ENCODE results near the gene CHRM5. TPM values are rescaled to one million over a fixed set of nuclear protein-coding genes. Genes with fewer than 3 reads are reported as not detected.

The CHRM5 gene
- total RNA-seq, 1 experiment from 2014 or later = not detected

DNA sequence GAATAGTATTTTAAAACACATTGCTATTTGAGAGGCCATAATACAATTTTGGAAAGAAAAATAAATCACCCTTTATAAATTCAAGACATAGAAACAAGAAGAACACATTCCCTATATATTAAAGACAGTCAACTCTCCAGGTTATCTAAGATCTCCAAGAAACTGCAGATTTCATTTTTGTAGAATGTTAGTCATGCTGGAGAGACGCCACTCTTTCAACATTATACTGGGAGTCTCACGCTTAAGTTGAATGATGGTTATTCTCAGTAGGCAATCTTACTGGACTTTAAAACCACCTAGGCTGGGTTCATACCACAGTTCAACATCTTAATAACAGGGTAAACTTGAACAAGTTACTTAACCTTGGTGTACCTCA is 3.6 kb upstream of the CHRM5 start (continued):
- TF ChIP-seq, protein P1, sequence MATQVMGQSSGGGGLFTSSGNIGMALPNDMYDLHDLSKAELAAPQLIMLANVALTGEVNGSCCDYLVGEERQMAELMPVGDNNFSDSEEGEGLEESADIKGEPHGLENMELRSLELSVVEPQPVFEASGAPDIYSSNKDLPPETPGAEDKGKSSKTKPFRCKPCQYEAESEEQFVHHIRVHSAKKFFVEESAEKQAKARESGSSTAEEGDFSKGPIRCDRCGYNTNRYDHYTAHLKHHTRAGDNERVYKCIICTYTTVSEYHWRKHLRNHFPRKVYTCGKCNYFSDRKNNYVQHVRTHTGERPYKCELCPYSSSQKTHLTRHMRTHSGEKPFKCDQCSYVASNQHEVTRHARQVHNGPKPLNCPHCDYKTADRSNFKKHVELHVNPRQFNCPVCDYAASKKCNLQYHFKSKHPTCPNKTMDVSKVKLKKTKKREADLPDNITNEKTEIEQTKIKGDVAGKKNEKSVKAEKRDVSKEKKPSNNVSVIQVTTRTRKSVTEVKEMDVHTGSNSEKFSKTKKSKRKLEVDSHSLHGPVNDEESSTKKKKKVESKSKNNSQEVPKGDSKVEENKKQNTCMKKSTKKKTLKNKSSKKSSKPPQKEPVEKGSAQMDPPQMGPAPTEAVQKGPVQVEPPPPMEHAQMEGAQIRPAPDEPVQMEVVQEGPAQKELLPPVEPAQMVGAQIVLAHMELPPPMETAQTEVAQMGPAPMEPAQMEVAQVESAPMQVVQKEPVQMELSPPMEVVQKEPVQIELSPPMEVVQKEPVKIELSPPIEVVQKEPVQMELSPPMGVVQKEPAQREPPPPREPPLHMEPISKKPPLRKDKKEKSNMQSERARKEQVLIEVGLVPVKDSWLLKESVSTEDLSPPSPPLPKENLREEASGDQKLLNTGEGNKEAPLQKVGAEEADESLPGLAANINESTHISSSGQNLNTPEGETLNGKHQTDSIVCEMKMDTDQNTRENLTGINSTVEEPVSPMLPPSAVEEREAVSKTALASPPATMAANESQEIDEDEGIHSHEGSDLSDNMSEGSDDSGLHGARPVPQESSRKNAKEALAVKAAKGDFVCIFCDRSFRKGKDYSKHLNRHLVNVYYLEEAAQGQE (IDR thresholded peaks at IDR 0.05; ENCODE audit: low read depth) = no peak
- TF ChIP-seq POLR2A (IDR thresholded peaks at IDR 0.05; ENCODE audit: borderline replicate concordance, extremely low read depth, insufficient read depth, insufficient read length) (no peak), ZFX (IDR thresholded peaks at IDR 0.05) (no peak), SP1 (IDR thresholded peaks at IDR 0.05; ENCODE audit: low read depth) (no peak)

DNA sequence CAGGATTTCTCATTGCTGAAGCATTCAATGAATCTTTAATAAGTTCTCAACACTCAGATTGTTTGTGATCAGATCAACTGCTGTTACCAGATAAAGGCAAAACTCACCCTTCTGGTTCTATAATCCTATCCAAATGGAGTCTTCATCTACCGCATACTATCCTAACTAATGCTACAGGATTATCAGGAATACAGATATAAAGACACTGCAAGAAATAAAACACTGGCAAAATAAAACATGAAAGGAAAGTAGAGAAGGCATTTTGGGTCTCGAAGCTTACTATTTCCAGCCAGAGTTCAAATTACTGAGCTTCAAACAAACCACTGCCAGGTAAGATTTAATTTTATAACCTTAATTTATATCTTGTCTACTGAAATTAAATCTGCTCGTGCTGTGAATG is 524 bp downstream of the CHRM5 start:
- no peaks in the 10 kb centered on the region for H3K4me1 ChIP-seq (ENCODE audit: control insufficient read depth in 1 of 2, insufficient read depth in 2 of 2, low read length in 2 of 2)
- H3K27ac ChIP-seq (ENCODE audit: low read depth, low read length) = no peak overlapping the region
- BruUV-seq (replicated peaks) = no TSS peak
- no peak for ATAC-seq
- no peaks in the 10 kb centered on the region for H3K9me2 ChIP-seq (ENCODE audit: insufficient read depth)
- H4K20me1 ChIP-seq (ENCODE audit: insufficient read depth) = no peaks in the 10 kb centered on the region
- POLR2A ChIA-PET = no interaction called here
- H3K36me3 ChIP-seq (ENCODE audit: control insufficient read depth in 1 of 2, insufficient read depth in 2 of 2, low read length in 2 of 2) = no peaks in the 10 kb centered on the region
- intact Hi-C loops (cut with micrococcal nuclease) = no loop called here
- H3K9ac ChIP-seq (ENCODE audit: low read length) = no peak overlapping the region
- no peak overlapping the region for H3K4me3 ChIP-seq (replicated peaks in 1 of 2; ENCODE audit: low read depth in 1 of 2, low read length in 2 of 2)
- H3K27me3 ChIP-seq (ENCODE audit: insufficient read depth, low read length) = no peaks in the 10 kb centered on the region
- H3K9me3 ChIP-seq (ENCODE audit: control insufficient read depth in 1 of 2, insufficient read depth in 1 of 2, low read depth in 1 of 2, low read length in 2 of 2) = no peaks in the 10 kb centered on the region
- H3K4me2 ChIP-seq (ENCODE audit: low read length) = no peak overlapping the region
- no peaks in the 10 kb centered on the region for H3K79me2 ChIP-seq (ENCODE audit: insufficient read depth, low read length)
- H2AFZ ChIP-seq (ENCODE audit: low read depth, low read length, poor library complexity, severe bottlenecking) = no peak overlapping the region
- CTCF ChIA-PET = interaction anchor here (1.0 to 1.6 kb wide), 3 partner anchors 231 to 239 kb away, joined by 3 to 7 read pairs (median 5); no protein-coding TSS in a partner anchor
- no peak for DNase-seq (ENCODE audit: low read depth, low spot score)
- RAD21 ChIA-PET (ENCODE audit: low non-redundant PET in 1 of 2, low total read pairs in 2 of 2, uncharacterized antibody in 2 of 2, unreplicated experiment in 2 of 2) = no interaction called here
- no peak for TF ChIP-seq ATF3 (IDR thresholded peaks at IDR 0.05)
- no peak for TF ChIP-seq CEBPB (IDR thresholded peaks at IDR 0.05; ENCODE audit: low read depth)
- TF ChIP-seq MAX (IDR thresholded peaks at IDR 0.05) = no peak
- TF ChIP-seq POLR2A (IDR thresholded peaks at IDR 0.05; ENCODE audit: borderline replicate concordance, extremely low read depth, insufficient read depth, insufficient read length) = no peak
- TF ChIP-seq JUND (IDR thresholded peaks at IDR 0.05) = no peak
- no peak for TF ChIP-seq EGR1 (IDR thresholded peaks at IDR 0.05; ENCODE audit: low read depth)
- TF ChIP-seq SIN3A (IDR thresholded peaks at IDR 0.05; ENCODE audit: low read depth) = no peak
- no peak for TF ChIP-seq CTCF (IDR thresholded peaks at IDR 0.05 in 2 of 3, conservative IDR thresholded peaks at IDR 0.05 in 1 of 3; ENCODE audit: borderline replicate concordance in 1 of 3, insufficient read depth in 1 of 3, low read depth in 2 of 3, low read length in 2 of 3)
- no peak for TF ChIP-seq ZNF274 (IDR thresholded peaks at IDR 0.05; ENCODE audit: low read depth, low read length)
- TF ChIP-seq TCF7L2 (IDR thresholded peaks at IDR 0.05; ENCODE audit: borderline replicate concordance, extremely low read depth, insufficient read depth, insufficient read length) = no peak
- no peak for TF ChIP-seq EZH2 (IDR thresholded peaks at IDR 0.05)
- TF ChIP-seq, protein P1 (IDR thresholded peaks at IDR 0.05; ENCODE audit: low read depth) = no peak
- no peak for TF ChIP-seq EZH2phosphoT487 (IDR thresholded peaks at IDR 0.05; ENCODE audit: borderline replicate concordance)
- no peak for TF ChIP-seq POLR2AphosphoS5 (IDR thresholded peaks at IDR 0.05; ENCODE audit: low read depth, low read length)
- no peak for TF ChIP-seq ZFX (IDR thresholded peaks at IDR 0.05)
